ENCODE data around the gene TLE1. TPM values are rescaled to one million over a fixed set of nuclear protein-coding genes. Genes with fewer than 3 reads are reported as not detected.
A peak's percentile ranks its signal among the peaks of the same experiment; 100 is the strongest.

Gene TLE1
- total and polyA plus RNA-seq, 2 donors: 7.0 to 24.1 TPM

DNA sequence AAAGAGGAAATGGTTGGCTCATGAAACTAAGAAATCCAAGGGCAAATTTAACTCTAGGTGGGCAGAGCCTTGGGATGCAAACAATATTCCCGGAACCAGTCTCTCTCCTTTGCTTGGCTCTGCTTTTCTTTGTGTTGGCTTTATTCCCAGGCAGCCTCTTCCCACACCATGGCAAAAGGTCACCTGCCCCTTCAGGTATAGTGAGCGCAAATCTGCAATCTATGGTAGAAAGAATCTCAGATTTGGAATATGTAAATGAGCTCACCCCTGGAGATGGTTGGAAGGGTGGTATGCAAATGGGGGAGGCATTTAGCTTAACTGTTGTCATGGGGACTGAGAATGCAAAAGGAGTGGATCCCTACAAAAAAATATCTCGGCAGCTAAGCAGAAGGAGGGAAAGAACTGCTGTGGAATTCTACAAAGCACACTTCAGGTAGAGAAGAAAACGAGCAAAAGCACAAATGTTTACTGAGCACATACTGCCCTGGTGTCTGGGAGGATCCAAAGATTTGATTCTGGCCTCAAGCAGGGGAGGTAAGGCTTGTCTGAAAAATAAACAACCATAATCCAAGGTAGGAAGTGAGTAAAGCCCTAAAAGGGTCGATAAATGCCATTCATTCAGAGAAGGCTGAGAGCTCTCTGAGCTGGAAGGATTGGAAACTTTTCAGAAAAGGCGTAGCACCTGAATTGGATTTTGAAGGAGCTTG, 139.7 kb downstream of the TLE1 start:
- Histone ChIP-seq H3K36me3 (ENCODE audit: control insufficient read depth in 2 of 2, insufficient read depth in 2 of 2, low read length in 1 of 2) (no peaks in the 10 kb centered on the region), H3K4me3 (ENCODE audit: low read length in 2 of 2) (no peak overlapping the region), H3K4me1 (ENCODE audit: control insufficient read depth in 2 of 2, insufficient read depth in 2 of 2, low read length in 2 of 2) (no peaks in the 10 kb centered on the region), H3K9me3 (ENCODE audit: control insufficient read depth in 2 of 2, insufficient read depth in 1 of 2, low read length in 1 of 2) (no peaks in the 10 kb centered on the region), H3K27ac (ENCODE audit: low read depth in 1 of 2, low read length in 1 of 2) (no peak overlapping the region), H3K27me3 (ENCODE audit: control insufficient read depth in 2 of 2, insufficient read depth in 1 of 2, low read length in 1 of 2) (no peaks in the 10 kb centered on the region)
- DNase-seq (ENCODE audit: low read depth in 6 of 9, low spot score in 9 of 9): no peak
- 90% methylated on average over 6 of the region's 6 CpGs for WGBS

DNA sequence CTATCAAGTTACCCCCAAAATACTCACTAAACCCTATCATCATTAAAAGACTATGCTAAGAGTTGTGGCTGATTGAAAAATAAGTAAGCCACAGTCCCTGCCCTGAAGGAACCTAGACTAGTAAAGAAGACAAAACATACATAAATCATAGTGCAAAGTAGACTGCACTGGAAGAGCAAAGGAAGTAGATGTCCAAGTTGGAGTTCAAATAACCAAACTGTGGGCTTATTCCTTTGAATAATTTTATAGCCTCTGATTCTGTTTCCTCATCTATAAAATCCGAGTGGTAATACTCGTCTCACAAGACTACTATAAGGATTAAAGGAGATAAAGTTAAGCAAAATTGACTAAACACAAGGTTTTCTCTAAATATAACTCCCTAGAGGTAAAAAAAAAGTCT, 140.4 kb downstream of the TLE1 start:
- H3K36me3 ChIP-seq (ENCODE audit: control insufficient read depth in 2 of 2, insufficient read depth in 2 of 2, low read length in 1 of 2): no peaks in the 10 kb centered on the region
- no peaks in the 10 kb centered on the region for H3K27me3 ChIP-seq (ENCODE audit: control insufficient read depth in 2 of 2, insufficient read depth in 1 of 2, low read length in 1 of 2)
- H3K9me3 ChIP-seq (ENCODE audit: control insufficient read depth in 2 of 2, insufficient read depth in 1 of 2, low read length in 1 of 2): no peaks in the 10 kb centered on the region
- no peak overlapping the region for H3K27ac ChIP-seq (ENCODE audit: low read depth in 1 of 2, low read length in 1 of 2)
- H3K4me1 ChIP-seq (ENCODE audit: control insufficient read depth in 2 of 2, insufficient read depth in 2 of 2, low read length in 2 of 2): no peaks in the 10 kb centered on the region
- DNase-seq (ENCODE audit: low read depth in 6 of 9, low spot score in 9 of 9): no peak
- no peak overlapping the region for H3K4me3 ChIP-seq (ENCODE audit: low read length in 2 of 2)
- WGBS: 98% methylated on average over 2 of the region's 2 CpGs

DNA sequence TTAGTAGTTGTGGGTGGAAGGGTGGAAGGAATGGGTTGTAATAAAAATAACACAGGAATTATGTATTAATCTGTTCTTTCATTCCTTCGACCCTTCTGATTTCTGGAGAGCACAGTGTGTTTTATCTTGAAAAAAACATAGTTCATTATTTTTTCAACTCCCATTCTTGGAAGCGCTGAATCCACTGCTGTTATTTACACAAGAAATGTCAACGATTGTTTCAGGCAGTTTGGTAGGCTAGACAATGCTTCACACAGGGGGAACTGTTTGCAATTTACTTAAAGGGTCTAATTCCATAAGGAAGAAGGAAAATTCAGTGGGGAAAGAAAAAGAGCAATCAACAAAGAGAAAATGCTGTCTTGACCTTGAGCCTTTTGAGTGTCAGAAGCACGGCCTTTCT, 142.9 kb downstream of the TLE1 start:
- WGBS: 87% methylated on average over 4 of the region's 4 CpGs
- no peaks in the 10 kb centered on the region for H3K27me3 ChIP-seq (ENCODE audit: control insufficient read depth in 2 of 2, insufficient read depth in 1 of 2, low read length in 1 of 2)
- H3K36me3 ChIP-seq (ENCODE audit: control insufficient read depth in 2 of 2, insufficient read depth in 2 of 2, low read length in 1 of 2): no peaks in the 10 kb centered on the region
- H3K4me1 ChIP-seq (ENCODE audit: control insufficient read depth in 2 of 2, insufficient read depth in 2 of 2, low read length in 2 of 2): no peaks in the 10 kb centered on the region
- no peaks in the 10 kb centered on the region for H3K9me3 ChIP-seq (ENCODE audit: control insufficient read depth in 2 of 2, insufficient read depth in 1 of 2, low read length in 1 of 2)
- H3K4me3 ChIP-seq (ENCODE audit: low read length in 2 of 2): no peak overlapping the region
- DNase-seq (ENCODE audit: low read depth in 6 of 9, low spot score in 9 of 9): no peak
- no peak overlapping the region for H3K27ac ChIP-seq (ENCODE audit: low read depth in 1 of 2, low read length in 1 of 2)

DNA sequence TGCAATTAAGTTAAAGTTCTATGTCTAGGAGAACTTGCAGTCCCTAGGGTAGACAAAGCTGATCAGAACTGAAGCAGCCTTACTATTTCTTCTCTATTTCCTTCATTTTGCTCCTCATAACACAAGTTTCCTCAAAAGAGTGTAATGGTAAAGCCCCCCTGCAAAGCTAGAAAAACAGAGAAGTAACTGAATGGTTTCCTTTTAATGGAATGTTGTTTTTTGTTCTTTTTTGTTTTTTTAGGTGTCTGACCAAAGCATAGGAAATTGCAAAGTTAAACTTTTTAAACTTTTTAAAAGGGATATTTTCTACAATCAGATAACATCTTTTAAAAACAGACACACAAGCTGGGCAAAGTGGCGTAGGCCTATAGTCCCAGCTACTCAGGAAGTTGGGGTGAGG, 145.7 kb downstream of the TLE1 start:
- H3K36me3 ChIP-seq (ENCODE audit: control insufficient read depth in 2 of 2, insufficient read depth in 2 of 2, low read length in 1 of 2): no peaks in the 10 kb centered on the region
- no peaks in the 10 kb centered on the region for H3K4me1 ChIP-seq (ENCODE audit: control insufficient read depth in 2 of 2, insufficient read depth in 2 of 2, low read length in 2 of 2)
- H3K27ac ChIP-seq (ENCODE audit: low read depth in 1 of 2, low read length in 1 of 2): no peak overlapping the region
- no peaks in the 10 kb centered on the region for H3K9me3 ChIP-seq (ENCODE audit: control insufficient read depth in 2 of 2, insufficient read depth in 1 of 2, low read length in 1 of 2)
- DNase-seq (ENCODE audit: low read depth in 6 of 9, low spot score in 9 of 9): no peak
- 92% methylated on average over 1 of the region's 1 CpG for WGBS
- no peaks in the 10 kb centered on the region for H3K27me3 ChIP-seq (ENCODE audit: control insufficient read depth in 2 of 2, insufficient read depth in 1 of 2, low read length in 1 of 2)
- no peak overlapping the region for H3K4me3 ChIP-seq (ENCODE audit: low read length in 2 of 2)

DNA sequence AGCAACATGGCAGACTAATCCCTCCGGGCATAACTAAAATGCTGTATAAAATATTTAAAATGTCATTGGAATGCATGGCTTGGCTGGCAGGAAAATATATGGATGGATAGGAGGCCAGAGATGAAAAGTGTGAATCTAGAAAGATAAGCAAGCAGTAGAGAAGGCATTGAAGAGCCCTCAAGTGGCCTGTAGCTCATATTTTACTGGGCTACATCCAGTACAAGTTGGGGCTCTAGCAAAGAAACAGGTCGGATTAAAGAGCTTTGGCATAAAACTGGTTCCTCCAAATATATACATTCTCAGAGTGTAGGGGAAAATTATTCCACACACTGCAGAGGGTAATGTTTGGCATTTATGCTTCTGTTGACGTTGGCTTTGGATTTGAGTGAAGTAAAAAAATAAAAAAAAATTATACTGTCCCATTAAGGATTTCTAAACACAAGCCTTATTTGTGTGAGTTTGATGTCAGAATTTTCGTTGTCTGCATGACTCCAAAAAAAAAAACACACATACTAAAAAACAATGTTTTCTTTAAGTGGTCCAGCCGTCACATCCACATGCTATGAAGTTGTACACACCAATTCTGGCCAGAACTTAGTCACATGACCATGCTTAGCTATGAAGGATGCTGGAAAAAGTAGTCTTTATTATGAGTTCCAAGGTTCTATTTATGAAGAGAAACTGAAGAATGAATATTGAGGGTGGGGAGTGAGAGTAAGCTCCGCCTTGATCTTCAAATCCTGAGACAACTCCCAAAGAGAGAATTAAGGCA, 147.0 kb downstream of the TLE1 start:
- DNase-seq (ENCODE audit: low read depth in 6 of 9, low spot score in 9 of 9): no peak
- no peaks in the 10 kb centered on the region for H3K36me3 ChIP-seq (ENCODE audit: control insufficient read depth in 2 of 2, insufficient read depth in 2 of 2, low read length in 1 of 2)
- no peaks in the 10 kb centered on the region for H3K27me3 ChIP-seq (ENCODE audit: control insufficient read depth in 2 of 2, insufficient read depth in 1 of 2, low read length in 1 of 2)
- no peaks in the 10 kb centered on the region for H3K4me1 ChIP-seq (ENCODE audit: control insufficient read depth in 2 of 2, insufficient read depth in 2 of 2, low read length in 2 of 2)
- H3K4me3 ChIP-seq (ENCODE audit: low read length in 2 of 2): no peak overlapping the region
- no peak overlapping the region for H3K27ac ChIP-seq (ENCODE audit: low read depth in 1 of 2, low read length in 1 of 2)
- H3K9me3 ChIP-seq (ENCODE audit: control insufficient read depth in 2 of 2, insufficient read depth in 1 of 2, low read length in 1 of 2): no peaks in the 10 kb centered on the region
- 96% methylated on average over 6 of the region's 6 CpGs for WGBS

DNA sequence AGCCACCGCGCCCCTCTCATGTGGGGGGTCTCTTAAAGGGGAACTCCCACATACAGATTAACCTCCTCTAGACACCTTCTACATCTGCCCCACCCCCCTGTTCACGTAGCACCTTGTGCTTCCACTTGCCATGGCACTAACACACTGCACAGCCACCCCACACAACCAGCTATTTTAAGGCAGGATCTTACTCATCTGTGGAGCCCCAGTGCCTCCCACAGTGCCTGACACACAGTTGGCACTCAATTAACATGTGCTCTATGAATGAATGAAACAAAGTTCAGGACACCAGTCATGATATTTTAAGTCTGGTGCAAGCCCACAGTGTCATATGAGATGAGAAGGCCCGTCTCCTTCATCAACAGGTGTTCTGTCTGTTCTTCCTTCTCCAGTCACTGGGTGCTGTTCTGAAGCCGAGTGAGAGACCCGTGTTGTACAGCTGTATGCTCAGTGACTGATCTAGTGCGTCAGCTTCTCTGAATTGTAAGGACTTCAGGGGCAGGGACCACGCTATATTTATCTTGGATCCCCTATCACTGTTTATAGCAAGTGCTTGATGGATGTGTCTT, 149.1 kb downstream of the TLE1 start:
- no peaks in the 10 kb centered on the region for H3K27me3 ChIP-seq (ENCODE audit: control insufficient read depth in 2 of 2, insufficient read depth in 1 of 2, low read length in 1 of 2)
- no peaks in the 10 kb centered on the region for H3K4me1 ChIP-seq (ENCODE audit: control insufficient read depth in 2 of 2, insufficient read depth in 2 of 2, low read length in 2 of 2)
- no peak overlapping the region for H3K4me3 ChIP-seq (ENCODE audit: low read length in 2 of 2)
- H3K36me3 ChIP-seq (ENCODE audit: control insufficient read depth in 2 of 2, insufficient read depth in 2 of 2, low read length in 1 of 2): no peaks in the 10 kb centered on the region
- DNase-seq (ENCODE audit: low read depth in 6 of 9, low spot score in 9 of 9): peak in 5 of 9 donors; percentile 11 to 61 (median 17)
- 87% methylated on average over 8 of the region's 8 CpGs for WGBS
- H3K27ac ChIP-seq (ENCODE audit: low read depth in 1 of 2, low read length in 1 of 2): no peak overlapping the region
- no peaks in the 10 kb centered on the region for H3K9me3 ChIP-seq (ENCODE audit: control insufficient read depth in 2 of 2, insufficient read depth in 1 of 2, low read length in 1 of 2)

DNA sequence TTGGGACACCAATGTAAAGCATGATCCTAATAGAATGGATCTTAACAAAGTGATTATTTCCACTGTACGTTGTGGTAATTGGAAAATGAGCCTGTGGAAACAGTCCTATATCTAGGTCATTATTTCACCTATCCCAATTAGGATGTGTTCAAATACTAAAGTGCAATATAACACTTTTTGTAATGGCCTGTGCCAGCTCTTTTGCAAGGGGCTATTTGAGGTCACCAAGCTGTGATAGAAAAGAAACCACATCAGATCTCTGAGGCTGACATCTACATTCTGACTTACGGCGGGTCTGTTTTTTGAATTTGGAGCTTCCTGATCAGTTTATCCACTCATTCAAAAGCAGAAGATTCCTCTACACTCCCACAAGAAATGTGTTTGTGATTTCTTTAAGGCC, 150.0 kb downstream of the TLE1 start:
- Histone ChIP-seq H3K4me3 (ENCODE audit: low read length in 2 of 2) (no peak overlapping the region), H3K9me3 (ENCODE audit: control insufficient read depth in 2 of 2, insufficient read depth in 1 of 2, low read length in 1 of 2) (no peaks in the 10 kb centered on the region), H3K27me3 (ENCODE audit: control insufficient read depth in 2 of 2, insufficient read depth in 1 of 2, low read length in 1 of 2) (no peaks in the 10 kb centered on the region), H3K4me1 (ENCODE audit: control insufficient read depth in 2 of 2, insufficient read depth in 2 of 2, low read length in 2 of 2) (no peaks in the 10 kb centered on the region), H3K36me3 (ENCODE audit: control insufficient read depth in 2 of 2, insufficient read depth in 2 of 2, low read length in 1 of 2) (no peaks in the 10 kb centered on the region), H3K27ac (ENCODE audit: low read depth in 1 of 2, low read length in 1 of 2) (no peak overlapping the region)
- WGBS: 84% methylated on average over 3 of the region's 3 CpGs
- DNase-seq (ENCODE audit: low read depth in 6 of 9, low spot score in 9 of 9): no peak

DNA sequence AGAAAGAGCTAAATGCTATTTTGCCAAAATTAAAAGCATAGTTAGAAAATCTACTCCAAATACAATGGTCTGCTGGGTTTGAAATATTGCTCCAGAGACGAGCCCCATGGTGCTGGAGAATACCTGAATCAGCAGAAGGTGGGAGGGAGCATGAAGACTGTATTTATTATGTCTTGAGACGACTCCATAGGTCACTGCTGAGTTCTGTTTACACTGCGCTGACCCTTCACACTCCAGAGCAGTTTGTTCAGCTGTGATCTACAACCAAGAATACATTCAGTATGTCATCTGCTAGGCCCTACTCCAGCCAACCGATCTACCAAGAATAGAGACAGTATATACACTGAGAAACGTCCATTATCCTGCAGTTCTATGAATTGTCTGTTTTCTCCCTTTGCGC, 150.5 kb downstream of the TLE1 start:
- Histone ChIP-seq H3K36me3 (ENCODE audit: control insufficient read depth in 2 of 2, insufficient read depth in 2 of 2, low read length in 1 of 2) (no peaks in the 10 kb centered on the region), H3K9me3 (ENCODE audit: control insufficient read depth in 2 of 2, insufficient read depth in 1 of 2, low read length in 1 of 2) (no peaks in the 10 kb centered on the region), H3K27ac (ENCODE audit: low read depth in 1 of 2, low read length in 1 of 2) (no peak overlapping the region), H3K4me1 (ENCODE audit: control insufficient read depth in 2 of 2, insufficient read depth in 2 of 2, low read length in 2 of 2) (no peaks in the 10 kb centered on the region), H3K27me3 (ENCODE audit: control insufficient read depth in 2 of 2, insufficient read depth in 1 of 2, low read length in 1 of 2) (no peaks in the 10 kb centered on the region), H3K4me3 (ENCODE audit: low read length in 2 of 2) (no peak overlapping the region)
- WGBS: 93% methylated on average over 6 of the region's 6 CpGs
- DNase-seq (ENCODE audit: low read depth in 6 of 9, low spot score in 9 of 9): no peak

DNA sequence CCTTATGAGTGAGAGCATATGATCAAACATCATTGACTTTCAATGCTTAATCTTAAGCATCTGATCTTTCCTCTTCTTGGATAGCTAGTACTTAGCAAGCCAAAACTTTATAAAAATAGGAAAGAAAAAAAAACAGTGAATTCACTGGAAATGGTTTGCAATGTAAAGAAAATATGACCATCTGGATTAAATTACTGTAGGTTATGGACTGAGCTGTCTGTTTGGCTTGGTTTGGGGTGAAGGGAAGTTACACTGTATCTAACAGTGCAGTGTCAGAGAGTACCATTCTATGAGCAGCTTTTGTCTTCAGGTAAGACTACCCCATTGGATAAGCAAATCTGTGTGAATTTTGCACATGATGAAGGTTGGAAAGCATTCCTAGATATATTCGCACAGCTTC, 151.4 kb downstream of the TLE1 start:
- Histone ChIP-seq H3K27ac (ENCODE audit: low read depth in 1 of 2, low read length in 1 of 2) (no peak overlapping the region), H3K27me3 (ENCODE audit: control insufficient read depth in 2 of 2, insufficient read depth in 1 of 2, low read length in 1 of 2) (no peaks in the 10 kb centered on the region), H3K4me3 (ENCODE audit: low read length in 2 of 2) (no peak overlapping the region), H3K9me3 (ENCODE audit: control insufficient read depth in 2 of 2, insufficient read depth in 1 of 2, low read length in 1 of 2) (no peaks in the 10 kb centered on the region), H3K4me1 (ENCODE audit: control insufficient read depth in 2 of 2, insufficient read depth in 2 of 2, low read length in 2 of 2) (no peaks in the 10 kb centered on the region), H3K36me3 (ENCODE audit: control insufficient read depth in 2 of 2, insufficient read depth in 2 of 2, low read length in 1 of 2) (no peaks in the 10 kb centered on the region)
- 97% methylated on average over 1 of the region's 1 CpG for WGBS
- no peak for DNase-seq (ENCODE audit: low read depth in 6 of 9, low spot score in 9 of 9)
